HepG2 (cell line): ENCODE data around the gene PCIF1. TPM values are rescaled to one million over a fixed set of nuclear protein-coding genes. Genes with fewer than 3 reads are reported as not detected.
A peak's percentile ranks its signal among the peaks of the same experiment; 100 is the strongest.

Experiments used
- ETV6 ChIP-seq: sonication (generic); formaldehyde crosslinking; conservative IDR thresholded peaks from 2 replicates; pipeline ENCODE4 v1.4.0; 2020; ENCODE audit warnings: missing genetic modification reagents
- GABPA ChIP-seq, 2 experiments: IDR thresholded peaks; 2 replicates each; pipeline ENCODE4 v1.6.1; 2011 to 2016; ENCODE audit warnings: low read depth in 2 of 2, low read length in 1 of 2, missing biosample characterization in 1 of 2, missing genetic modification characterization in 1 of 2
- IKZF5 ChIP-seq: IDR thresholded peaks from 2 replicates; pipeline ENCODE4 v1.6.1; 2018; ENCODE audit warnings: missing genetic modification reagents, mild to moderate bottlenecking, missing compliant biosample characterization
- KLF16 ChIP-seq, 2 experiments: sonication (generic) in 1 of 2; formaldehyde crosslinking in 1 of 2; IDR thresholded peaks; 2 replicates each; pipeline versions ENCODE4 v1.6.1 to v1.8.0; 2016 to 2023; ENCODE audit warnings: missing genetic modification reagents in 2 of 2, missing compliant biosample characterization in 1 of 2
- MAFG ChIP-seq: sonication (generic); formaldehyde crosslinking; IDR thresholded peaks from 2 replicates; pipeline ENCODE4 v1.5.1; 2020; ENCODE audit warnings: mild to moderate bottlenecking, missing genetic modification reagents
- NFYC ChIP-seq: IDR thresholded peaks from 2 replicates; pipeline ENCODE4 v1.6.1; 2016; ENCODE audit warnings: missing genetic modification reagents, missing compliant biosample characterization
- PHF20 ChIP-seq: sonication (generic); formaldehyde crosslinking; IDR thresholded peaks from 2 replicates; pipeline ENCODE4 v1.5.0; 2020; ENCODE audit warnings: mild to moderate bottlenecking, missing genetic modification reagents
- PRDM10 ChIP-seq: sonication (generic); formaldehyde crosslinking; IDR thresholded peaks from 2 replicates; pipeline ENCODE4 v1.4.0; 2020; ENCODE audit warnings: low read depth, missing genetic modification reagents
- SMYD3 ChIP-seq: sonication (generic); formaldehyde crosslinking; IDR thresholded peaks from 2 replicates; pipeline ENCODE4 v1.8.1; 2023; ENCODE audit warnings: mild to moderate bottlenecking, missing genetic modification reagents
- XBP1 ChIP-seq: sonication (generic); formaldehyde crosslinking; IDR thresholded peaks from 2 replicates; pipeline ENCODE4 v1.5.0; 2020; ENCODE audit warnings: missing genetic modification reagents
- ZFP91 ChIP-seq: sonication (generic); formaldehyde crosslinking; IDR thresholded peaks from 2 replicates; pipeline ENCODE4 v1.9.0; 2022; ENCODE audit warnings: missing genetic modification reagents, mild to moderate bottlenecking, borderline replicate concordance
- ZNF205 ChIP-seq: IDR thresholded peaks from 2 replicates; pipeline ENCODE4 v1.6.1; 2018; ENCODE audit warnings: missing biosample characterization, missing genetic modification reagents
- ZNF281 ChIP-seq: sonication (generic); formaldehyde crosslinking; IDR thresholded peaks from 2 replicates; pipeline ENCODE4 v1.4.0; 2020; ENCODE audit warnings: missing genetic modification reagents, borderline replicate concordance
- ZNF501 ChIP-seq: sonication (generic); formaldehyde crosslinking; IDR thresholded peaks from 2 replicates; pipeline ENCODE4 v1.5.1; 2020; ENCODE audit warnings: mild to moderate bottlenecking, moderate library complexity, missing genetic modification reagents
- ZNF766 ChIP-seq: sonication (generic); formaldehyde crosslinking; IDR thresholded peaks from 2 replicates; pipeline ENCODE4 v1.5.0; 2020; ENCODE audit warnings: missing genetic modification reagents, borderline replicate concordance
- polyA plus RNA-seq, 8 experiments: library from polyadenylated mRNA; depleted of rRNA in 3 of 8; stranded (reverse) in 7 of 8; unstranded in 1 of 8; fragments of >200 nt; fragmentation: Illumina TruSeq in 4 of 8; extraction: Trizol in 4 of 8; gene quantifications; 2 replicates each; pipeline versions ENCODE4 v1.2.1 to v1.2.3, GENCODE V29; 2011 to 2016; ENCODE audit warnings: low read depth in 4 of 8, missing spikeins in 1 of 8, mixed read lengths in 1 of 8; ENCODE audit not compliant: insufficient read depth in 1 of 8
- total RNA-seq, 5 experiments: library from RNA; depleted of rRNA; stranded (reverse); fragments of >200 nt; fragmentation: Illumina TruSeq; extraction: Trizol; gene quantifications; 2 replicates each; pipeline ENCODE4 v1.2.3, GENCODE V29; 2016; ENCODE audit warnings: low read depth in 1 of 5
- TF ChIP-seq, protein P1 (sequence below): sonication (generic); formaldehyde crosslinking; IDR thresholded peaks from 2 replicates; pipeline ENCODE4 v1.9.0; 2021; ENCODE audit warnings: missing genetic modification reagents, mild to moderate bottlenecking, borderline replicate concordance

PCIF1 gene
- total and polyA plus RNA-seq, 2 of the 13 experiments (the other 11 are each of a cell fraction or from before 2014, with no cell fraction given), result 20.9 to 24.4 TPM

GRCh38 chr20:45933266-45934045 lies 1.0 kb upstream of the PCIF1 start (continued):
- no peak for TF ChIP-seq NFYC (CRISPR knock-in tag)
- no peak for TF ChIP-seq XBP1 (CRISPR knock-in tag)
- TF ChIP-seq ETV6 (CRISPR knock-in tag), result peak; percentile 63; the same call in 1 of the 2 replicates
- 0 out of 2 replicates have a peak, but pooled peaks have one; percentile 37 for TF ChIP-seq ZNF766 (CRISPR knock-in tag)
- TF ChIP-seq ZFP91 (CRISPR knock-in tag), result no peak
- TF ChIP-seq IKZF5 (CRISPR knock-in tag), result no peak; the same call in none of the 2 replicates
- TF ChIP-seq ZNF501, result peak; percentile 0; the same call in 1 of the 2 replicates
- peak; percentile 24; the same call in 1 of the 2 replicates for TF ChIP-seq ZNF205 (CRISPR knock-in tag)
- TF ChIP-seq PHF20 (CRISPR knock-in tag), result 0 out of 2 replicates have a peak, but pooled peaks have one; percentile 29
- peak; percentile 76; the same call in 1 of the 2 replicates for TF ChIP-seq ZNF281 (CRISPR knock-in tag)
- no peak for TF ChIP-seq MAFG (CRISPR knock-in tag)
- no peak; the same call in 1 of the 2 replicates for TF ChIP-seq SMYD3
- TF ChIP-seq, protein P1, sequence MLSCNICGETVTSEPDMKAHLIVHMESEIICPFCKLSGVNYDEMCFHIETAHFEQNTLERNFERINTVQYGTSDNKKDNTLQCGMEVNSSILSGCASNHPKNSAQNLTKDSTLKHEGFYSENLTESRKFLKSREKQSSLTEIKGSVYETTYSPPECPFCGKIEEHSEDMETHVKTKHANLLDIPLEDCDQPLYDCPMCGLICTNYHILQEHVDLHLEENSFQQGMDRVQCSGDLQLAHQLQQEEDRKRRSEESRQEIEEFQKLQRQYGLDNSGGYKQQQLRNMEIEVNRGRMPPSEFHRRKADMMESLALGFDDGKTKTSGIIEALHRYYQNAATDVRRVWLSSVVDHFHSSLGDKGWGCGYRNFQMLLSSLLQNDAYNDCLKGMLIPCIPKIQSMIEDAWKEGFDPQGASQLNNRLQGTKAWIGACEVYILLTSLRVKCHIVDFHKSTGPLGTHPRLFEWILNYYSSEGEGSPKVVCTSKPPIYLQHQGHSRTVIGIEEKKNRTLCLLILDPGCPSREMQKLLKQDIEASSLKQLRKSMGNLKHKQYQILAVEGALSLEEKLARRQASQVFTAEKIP (CRISPR knock-in tag), result no peak
- TF ChIP-seq KLF16 (CRISPR knock-in tag; IDR thresholded peaks at IDR 0.05), result peak in 1 of 2 experiments; percentile 83; a peak in 2 of 4 replicates
- TF ChIP-seq PRDM10 (CRISPR knock-in tag), result peak; percentile 87
- no peak for TF ChIP-seq GABPA (IDR thresholded peaks at IDR 0.05; ENCODE audit: low read depth, low read length)
- TF ChIP-seq GABPA (CRISPR knock-in tag; IDR thresholded peaks at IDR 0.05; ENCODE audit: low read depth), result no peak
